Stomach smooth muscle (tissue), 2 donors: Measurements from ENCODE around the gene KLHL40.

ENCODE experiments used
- H3K27ac ChIP-seq: one replicate; pipeline ENCODE4 v1.7.0; 2013; ENCODE audit warnings: mild to moderate bottlenecking, low read length, inconsistent platforms
- H3K27me3 ChIP-seq, 2 donors: one replicate each; pipeline ENCODE4 v1.7.0; 2013; ENCODE audit warnings: low read length in 2 of 2; ENCODE audit not compliant: insufficient read depth in 2 of 2, control insufficient read depth in 1 of 2
- H3K36me3 ChIP-seq, 2 donors: one replicate each; pipeline ENCODE4 v1.7.0; 2013; ENCODE audit warnings: low read length in 2 of 2; ENCODE audit not compliant: control insufficient read depth in 2 of 2, insufficient read depth in 2 of 2
- H3K4me1 ChIP-seq: one replicate; pipeline ENCODE4 v1.7.0; 2013; ENCODE audit warnings: low read length; ENCODE audit not compliant: control insufficient read depth, insufficient read depth
- H3K4me3 ChIP-seq, 2 donors: one replicate each; pipeline ENCODE4 v1.7.0; 2013; ENCODE audit warnings: low read length in 2 of 2
- H3K9ac ChIP-seq, 2 donors: one replicate each; pipeline ENCODE4 v1.7.0; 2013; ENCODE audit warnings: low read length in 2 of 2, mild to moderate bottlenecking in 1 of 2
- H3K9me3 ChIP-seq, 2 donors: one replicate each; pipeline ENCODE4 v1.7.0; 2013; ENCODE audit warnings: low read length in 2 of 2; ENCODE audit not compliant: control insufficient read depth in 2 of 2
- donor health status: healthy.
- donor health status: Pancreatic carcinoma.

Gene KLHL40

DNA sequence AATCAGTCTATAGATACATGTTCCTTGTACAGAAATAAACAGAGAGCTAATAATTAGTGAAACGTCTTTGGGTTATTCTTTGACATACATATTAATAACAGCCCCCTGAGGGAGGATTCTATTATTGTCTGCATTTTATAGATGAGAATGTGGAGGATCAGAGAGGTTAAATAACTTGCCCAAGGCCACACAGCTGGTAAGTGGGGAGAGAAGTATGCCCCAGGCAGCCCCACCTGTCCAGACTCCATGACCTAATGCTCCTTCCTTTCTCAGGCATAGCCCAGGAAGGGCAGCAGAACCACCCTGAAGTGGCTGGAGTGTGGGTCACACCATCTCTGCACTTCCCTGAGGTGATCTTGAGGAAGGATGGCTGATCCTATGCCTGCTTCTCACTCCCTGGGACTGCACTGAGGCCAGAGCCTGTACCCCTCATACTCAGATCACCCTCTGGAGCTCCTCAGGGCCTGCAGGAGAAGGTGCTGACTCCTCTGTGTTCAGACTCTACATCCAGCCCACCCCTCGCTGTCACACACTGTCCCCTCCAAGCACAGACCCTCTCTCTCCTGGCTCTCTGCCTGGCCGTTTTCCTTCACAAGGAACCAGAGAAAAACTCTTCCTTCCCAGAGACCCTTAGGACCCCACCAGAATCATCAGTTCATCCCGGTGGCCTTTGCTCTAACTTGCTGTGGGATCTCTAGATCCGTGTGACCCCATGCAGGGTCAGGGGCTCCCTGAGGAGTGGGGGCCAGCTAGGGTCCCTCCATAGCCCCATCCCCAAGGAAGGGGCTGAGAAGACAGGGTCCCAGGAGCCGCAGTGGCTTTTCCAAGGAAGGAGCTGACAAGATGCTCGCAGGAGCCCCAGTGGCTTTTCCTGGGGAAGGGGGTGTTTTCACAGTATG, 21.6 kb downstream of the KLHL40 start:
- H3K36me3 ChIP-seq, result no peaks in the 10 kb centered on the region
- H3K9ac ChIP-seq, result no peak overlapping the region
- no peak overlapping the region for H3K27ac ChIP-seq
- no peaks in the 10 kb centered on the region for H3K4me1 ChIP-seq
- no peaks in the 10 kb centered on the region for H3K9me3 ChIP-seq
- no peak overlapping the region for H3K4me3 ChIP-seq
- H3K27me3 ChIP-seq, result no peaks in the 10 kb centered on the region

DNA sequence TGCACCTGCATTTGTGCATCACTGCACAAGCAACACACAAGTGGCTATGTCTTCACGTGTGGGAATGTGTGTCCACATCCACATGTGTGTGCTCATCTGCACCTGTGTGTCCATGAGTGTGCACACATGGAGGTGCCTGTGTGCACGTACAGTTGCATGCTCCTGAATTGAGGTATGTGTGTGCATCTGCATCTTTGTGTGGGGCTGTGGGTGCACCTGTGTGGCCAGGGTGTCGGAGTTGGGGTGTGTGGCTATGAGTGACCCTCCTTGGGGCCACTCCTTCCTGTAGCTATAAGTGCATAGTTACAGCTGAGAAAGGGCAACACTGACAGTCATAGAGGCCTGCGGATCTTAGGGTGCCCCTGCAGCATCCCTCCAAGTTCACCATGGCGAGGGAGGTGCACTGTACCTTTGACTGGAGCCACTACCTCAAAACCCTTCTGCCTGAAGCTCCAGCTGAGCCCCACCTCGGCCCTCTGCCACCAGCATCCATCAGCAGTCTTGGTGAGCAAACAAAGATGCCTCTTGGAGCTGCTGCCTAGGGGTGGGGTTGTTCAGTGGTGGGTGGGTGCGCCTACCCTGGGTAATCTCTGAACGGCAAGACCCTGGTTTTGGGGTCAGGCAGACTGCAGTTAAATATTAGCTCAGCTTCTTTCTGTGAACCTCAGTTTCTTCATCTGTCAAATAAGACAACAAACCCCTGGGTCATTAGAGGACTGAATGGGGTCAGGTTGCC, 22.5 kb downstream of the KLHL40 start:
- Histone ChIP-seq H3K27ac (no peak overlapping the region), H3K27me3 (no peaks in the 10 kb centered on the region), H3K36me3 (no peaks in the 10 kb centered on the region), H3K9ac (no peak overlapping the region), H3K9me3 (no peaks in the 10 kb centered on the region), H3K4me3 (no peak overlapping the region), H3K4me1 (no peaks in the 10 kb centered on the region)

DNA sequence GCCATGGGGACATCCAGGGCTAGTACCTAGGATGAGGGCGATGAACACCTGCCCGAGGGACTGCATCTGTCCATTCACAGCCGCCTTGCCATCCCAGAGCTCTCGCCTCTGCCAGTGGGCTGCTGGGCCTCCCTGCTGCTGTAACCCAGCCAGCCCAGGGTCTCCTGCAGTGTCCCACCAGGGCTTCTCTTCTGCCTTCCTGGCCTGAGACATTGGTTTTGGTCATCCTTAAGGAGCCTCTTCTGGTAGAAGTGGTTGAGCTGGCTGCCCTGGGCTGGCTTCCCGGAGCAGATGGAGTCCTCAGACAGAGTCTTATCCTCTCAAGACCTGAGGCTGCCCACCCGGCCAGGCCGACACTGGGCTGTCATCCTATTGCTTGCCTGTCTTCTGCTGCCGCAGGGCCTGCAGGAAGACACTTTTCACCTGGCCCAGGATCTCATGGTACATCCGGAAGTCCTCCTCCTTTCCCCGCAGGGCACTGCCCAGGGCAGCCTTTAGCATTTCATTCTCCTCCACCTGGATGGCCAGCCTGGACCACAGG, 23.3 kb downstream of the KLHL40 start:
- H3K4me3 ChIP-seq, result no peak overlapping the region
- H3K9me3 ChIP-seq, result no peaks in the 10 kb centered on the region
- no peaks in the 10 kb centered on the region for H3K36me3 ChIP-seq
- no peaks in the 10 kb centered on the region for H3K27me3 ChIP-seq
- no peaks in the 10 kb centered on the region for H3K4me1 ChIP-seq
- no peak overlapping the region for H3K9ac ChIP-seq
- H3K27ac ChIP-seq, result no peak overlapping the region

DNA sequence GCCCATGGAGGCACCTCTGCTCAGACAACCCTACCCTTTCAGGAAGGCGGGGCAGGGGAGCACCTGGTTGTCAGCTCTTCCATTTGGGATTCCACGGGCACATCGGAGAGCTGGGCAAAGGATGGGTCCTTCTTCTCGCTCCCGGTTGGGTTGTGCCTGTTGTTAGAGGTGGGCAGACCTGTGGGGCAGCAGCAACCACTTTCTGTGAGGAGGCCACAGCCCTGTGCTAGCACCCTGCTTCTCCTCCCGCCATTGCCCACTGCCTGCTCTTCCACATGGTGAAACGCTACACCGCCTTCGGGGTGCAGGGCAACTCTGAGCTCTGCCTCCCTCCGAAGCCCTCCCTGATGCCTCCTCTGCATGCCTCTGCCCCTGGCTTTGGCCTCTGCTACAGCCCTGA, 24.3 kb downstream of the KLHL40 start:
- H3K36me3 ChIP-seq, result no peaks in the 10 kb centered on the region
- H3K27me3 ChIP-seq, result no peaks in the 10 kb centered on the region

DNA sequence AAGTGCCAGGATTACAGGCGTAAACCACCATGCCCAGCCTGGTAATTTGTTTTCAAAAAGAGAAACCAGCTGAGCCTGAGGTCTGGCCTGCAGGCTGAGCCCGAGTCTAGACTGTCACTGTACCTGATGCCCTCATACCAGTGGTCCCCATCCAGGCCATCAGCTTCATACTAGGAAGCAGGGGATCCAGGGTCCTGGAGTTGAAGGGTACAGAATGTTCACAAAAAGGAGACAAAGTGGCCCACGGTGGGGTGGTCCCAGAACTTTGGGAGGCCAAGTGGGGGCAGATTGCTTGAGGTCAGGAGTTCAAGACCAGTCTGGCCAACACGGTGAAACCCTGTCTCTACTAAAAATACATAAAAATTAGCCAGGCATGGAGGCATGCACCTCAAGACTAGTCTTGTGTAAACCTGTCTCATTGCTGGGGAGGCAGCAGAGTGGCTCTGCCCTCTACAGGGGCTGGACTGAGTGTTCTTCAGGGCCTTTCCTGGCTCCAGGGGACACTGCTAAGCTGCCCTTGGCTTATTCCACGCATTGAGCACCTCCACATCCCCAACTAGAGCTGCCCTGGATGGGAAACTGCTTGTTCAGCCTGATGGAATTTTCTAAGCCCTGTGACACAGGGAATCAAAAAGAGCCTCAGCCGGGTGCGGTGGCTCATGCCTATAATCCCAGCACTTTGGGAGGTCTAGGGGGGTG, 25.1 kb downstream of the KLHL40 start:
- H3K27me3 ChIP-seq, result no peaks in the 10 kb centered on the region
- no peak overlapping the region for H3K9ac ChIP-seq
- H3K4me1 ChIP-seq, result no peaks in the 10 kb centered on the region
- no peaks in the 10 kb centered on the region for H3K36me3 ChIP-seq
- H3K4me3 ChIP-seq, result no peak overlapping the region
- H3K27ac ChIP-seq, result no peak overlapping the region
- no peaks in the 10 kb centered on the region for H3K9me3 ChIP-seq

More for the DNA sequence above, 24.3 kb downstream of the KLHL40 start:
- Histone ChIP-seq H3K27ac (no peak overlapping the region), H3K9ac (no peak overlapping the region), H3K4me3 (no peak overlapping the region), H3K9me3 (no peaks in the 10 kb centered on the region), H3K4me1 (no peaks in the 10 kb centered on the region)

DNA sequence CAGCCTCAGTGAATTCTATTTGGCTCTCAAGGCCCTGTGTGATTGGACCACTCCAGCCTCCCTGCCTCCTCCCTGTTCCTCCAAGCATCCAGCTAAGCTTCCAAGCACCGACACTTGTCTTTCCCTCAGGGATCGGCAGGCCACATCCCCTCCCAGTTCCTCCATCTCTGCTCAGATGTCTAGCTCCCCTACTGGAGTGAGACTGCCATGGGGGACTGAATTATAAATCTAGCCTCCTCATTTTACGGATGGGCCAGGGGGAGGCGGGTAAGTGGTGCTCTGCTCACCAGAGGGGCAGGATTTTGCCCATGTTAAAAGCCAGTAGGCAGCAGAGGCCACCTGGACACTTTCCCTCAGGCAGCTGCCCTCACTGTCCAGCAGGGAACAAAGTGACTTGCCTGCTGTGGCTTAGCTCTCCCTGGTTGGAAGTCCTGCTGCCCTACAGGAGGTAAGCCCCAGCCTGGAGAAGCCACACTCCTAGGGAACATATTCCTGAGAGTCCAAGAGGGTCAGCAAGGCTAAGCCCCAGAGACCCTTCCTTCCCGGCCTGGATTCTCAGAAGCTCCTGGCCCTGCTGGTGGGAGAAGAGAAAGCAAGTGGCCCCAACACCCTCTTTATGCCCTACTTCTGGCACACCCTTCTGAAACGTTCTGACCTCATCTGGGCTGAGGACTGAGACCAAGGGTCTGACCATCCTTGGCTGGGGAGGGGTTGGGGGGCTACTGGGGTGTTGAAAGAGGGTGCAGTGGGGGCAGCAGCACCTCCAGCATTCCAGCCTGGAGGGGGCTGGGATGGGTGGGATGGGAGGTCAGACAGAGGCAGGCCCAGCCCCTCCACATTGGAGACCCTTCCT, 26.4 kb downstream of the KLHL40 start:
- no peaks in the 10 kb centered on the region for H3K9me3 ChIP-seq
- no peaks in the 10 kb centered on the region for H3K27me3 ChIP-seq
- H3K27ac ChIP-seq, result no peak overlapping the region
- H3K4me1 ChIP-seq, result no peaks in the 10 kb centered on the region
- no peak overlapping the region for H3K4me3 ChIP-seq
- H3K9ac ChIP-seq, result no peak overlapping the region
- no peaks in the 10 kb centered on the region for H3K36me3 ChIP-seq

DNA sequence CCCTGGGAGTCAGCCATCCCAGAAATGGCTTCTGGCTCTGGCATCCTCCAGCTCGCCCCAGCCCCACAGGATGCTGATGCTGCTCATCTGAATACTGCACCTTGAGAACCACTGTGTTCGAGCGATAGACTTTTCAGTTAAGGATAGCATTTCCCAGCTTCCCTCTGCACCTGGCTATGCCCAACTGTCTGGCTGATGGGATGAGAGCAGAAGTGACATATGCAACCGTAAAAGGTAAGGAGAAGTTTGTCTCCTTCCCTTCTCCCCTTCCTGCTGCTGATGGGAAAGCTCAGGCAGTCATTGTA, 27.0 kb downstream of the KLHL40 start:
- H3K4me3 ChIP-seq, result no peak overlapping the region
- no peak overlapping the region for H3K27ac ChIP-seq
- no peaks in the 10 kb centered on the region for H3K4me1 ChIP-seq
- H3K9me3 ChIP-seq, result no peaks in the 10 kb centered on the region
- H3K36me3 ChIP-seq, result no peaks in the 10 kb centered on the region
- H3K9ac ChIP-seq, result no peak overlapping the region
- no peaks in the 10 kb centered on the region for H3K27me3 ChIP-seq

DNA sequence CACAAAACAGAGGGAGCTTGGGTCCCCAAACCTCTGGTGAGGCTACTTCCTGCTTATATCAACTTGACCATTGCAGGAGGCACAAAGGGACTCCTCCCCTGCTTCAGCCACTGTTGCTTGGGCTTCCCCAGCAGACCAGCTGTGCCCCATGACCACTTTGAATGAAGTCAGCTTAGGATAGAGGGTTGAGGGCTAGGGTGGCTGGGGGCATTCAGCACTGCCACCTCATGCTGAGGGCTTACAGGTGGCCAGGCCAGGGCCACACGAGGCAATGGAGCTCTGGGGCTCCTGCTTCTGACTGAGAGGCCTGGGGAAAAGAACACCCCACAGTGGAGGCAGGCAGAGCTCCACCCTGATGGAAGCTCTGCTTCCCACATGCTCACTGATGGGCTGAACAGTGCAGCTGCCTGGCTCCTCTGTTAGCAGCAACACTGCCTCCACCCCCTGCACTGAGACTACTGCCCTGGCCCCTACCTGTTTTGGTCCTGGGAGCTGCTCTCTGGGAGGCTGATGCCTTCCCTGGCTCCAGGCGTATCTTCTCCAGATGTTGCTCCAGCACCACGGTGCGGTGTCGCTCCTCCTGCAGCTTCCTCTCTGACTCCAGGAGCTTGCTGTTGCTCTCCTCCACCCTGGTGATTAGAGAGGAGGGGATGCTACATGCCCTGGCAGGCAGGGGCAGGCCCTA, 27.5 kb downstream of the KLHL40 start:
- Histone ChIP-seq H3K9ac (no peak overlapping the region), H3K4me3 (no peak overlapping the region), H3K4me1 (no peaks in the 10 kb centered on the region), H3K9me3 (no peaks in the 10 kb centered on the region), H3K27me3 (no peaks in the 10 kb centered on the region), H3K27ac (no peak overlapping the region), H3K36me3 (no peaks in the 10 kb centered on the region)

DNA sequence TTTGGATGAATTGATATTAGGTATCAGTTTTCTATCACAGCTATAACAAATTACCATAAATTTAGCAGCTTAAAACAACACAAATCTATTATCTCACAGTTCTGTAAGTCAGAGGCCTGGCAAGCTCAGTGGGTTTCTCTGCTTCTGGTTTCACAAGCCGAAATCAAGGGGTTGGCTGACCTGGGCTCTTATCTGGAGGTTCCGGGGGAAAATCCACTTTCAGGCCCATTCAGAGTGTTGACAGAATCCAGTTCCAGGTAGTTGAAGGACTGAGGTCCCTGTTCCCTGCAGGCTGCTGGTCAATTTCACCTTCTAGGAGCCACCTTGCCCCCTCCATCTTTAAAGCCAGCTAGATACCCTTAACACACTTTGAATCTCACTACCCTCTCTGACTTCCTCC, 28.4 kb downstream of the KLHL40 start:
- H3K9ac ChIP-seq, result no peak overlapping the region
- H3K36me3 ChIP-seq, result no peaks in the 10 kb centered on the region
- H3K27ac ChIP-seq, result no peak overlapping the region
- H3K9me3 ChIP-seq, result no peaks in the 10 kb centered on the region
- H3K4me3 ChIP-seq, result no peak overlapping the region
- no peaks in the 10 kb centered on the region for H3K4me1 ChIP-seq
- H3K27me3 ChIP-seq, result no peaks in the 10 kb centered on the region
